Epithelial cell of proximal tubule (primary cell): ENCODE measurements around the gene PRPF8. TPM values are rescaled to one million over a fixed set of nuclear protein-coding genes. Genes with fewer than 3 reads are reported as not detected.
A peak's percentile ranks its signal among the peaks of the same experiment; 100 is the strongest.

Experiments used
- DNase-seq: peaks from one replicate; pipeline ENCODE4 v3.0.0-alpha.2; 2011; ENCODE audit warnings: low read depth
- H3K4me3 ChIP-seq: 2 replicates; pipeline ENCODE4 v1.5.1; 2011; ENCODE audit warnings: low read depth, mild to moderate bottlenecking, low read length
- total RNA-seq: library from RNA; depleted of rRNA; stranded (reverse); fragments of >200 nt; gene quantifications from 2 replicates; pipeline ENCODE4 v1.2.3, GENCODE V29; 2015
- TF ChIP-seq, protein P1 (sequence below): conservative IDR thresholded peaks from 2 replicates; pipeline ENCODE4 v1.5.1; 2012; ENCODE audit warnings: low read depth, mild to moderate bottlenecking, low read length

PRPF8 gene
- total RNA-seq, 1 donor from 2014 or later, result 119 TPM

- TF ChIP-seq, protein P1, sequence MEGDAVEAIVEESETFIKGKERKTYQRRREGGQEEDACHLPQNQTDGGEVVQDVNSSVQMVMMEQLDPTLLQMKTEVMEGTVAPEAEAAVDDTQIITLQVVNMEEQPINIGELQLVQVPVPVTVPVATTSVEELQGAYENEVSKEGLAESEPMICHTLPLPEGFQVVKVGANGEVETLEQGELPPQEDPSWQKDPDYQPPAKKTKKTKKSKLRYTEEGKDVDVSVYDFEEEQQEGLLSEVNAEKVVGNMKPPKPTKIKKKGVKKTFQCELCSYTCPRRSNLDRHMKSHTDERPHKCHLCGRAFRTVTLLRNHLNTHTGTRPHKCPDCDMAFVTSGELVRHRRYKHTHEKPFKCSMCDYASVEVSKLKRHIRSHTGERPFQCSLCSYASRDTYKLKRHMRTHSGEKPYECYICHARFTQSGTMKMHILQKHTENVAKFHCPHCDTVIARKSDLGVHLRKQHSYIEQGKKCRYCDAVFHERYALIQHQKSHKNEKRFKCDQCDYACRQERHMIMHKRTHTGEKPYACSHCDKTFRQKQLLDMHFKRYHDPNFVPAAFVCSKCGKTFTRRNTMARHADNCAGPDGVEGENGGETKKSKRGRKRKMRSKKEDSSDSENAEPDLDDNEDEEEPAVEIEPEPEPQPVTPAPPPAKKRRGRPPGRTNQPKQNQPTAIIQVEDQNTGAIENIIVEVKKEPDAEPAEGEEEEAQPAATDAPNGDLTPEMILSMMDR, result no peak
- no peak for DNase-seq
- peak overlapping the region; percentile 61 for H3K4me3 ChIP-seq
Measured at GRCh38 chr17:1627182-1627981, 57.3 kb downstream of the PRPF8 start.

- DNase-seq, result no peak
- TF ChIP-seq, protein P1, result no peak
- H3K4me3 ChIP-seq, result no peak overlapping the region
Measured at GRCh38 chr17:1626333-1626732, 58.3 kb downstream of the PRPF8 start.

- TF ChIP-seq, protein P1, result no peak
- H3K4me3 ChIP-seq, result no peak overlapping the region
Measured at GRCh38 chr17:1625581-1625980, 59.1 kb downstream of the PRPF8 start.

GRCh38 chr17:1625053-1625452, 59.6 kb downstream of the PRPF8 start:
- no peak overlapping the region for H3K4me3 ChIP-seq
- DNase-seq, result no peak
- TF ChIP-seq, protein P1, result no peak

More at GRCh38 chr17:1625581-1625980, 59.1 kb downstream of the PRPF8 start:
- DNase-seq, result no peak

- DNase-seq, result no peak
- TF ChIP-seq, protein P1, result no peak
- H3K4me3 ChIP-seq, result no peak overlapping the region
Measured at GRCh38 chr17:1624650-1625049, 60.0 kb downstream of the PRPF8 start.

DNA sequence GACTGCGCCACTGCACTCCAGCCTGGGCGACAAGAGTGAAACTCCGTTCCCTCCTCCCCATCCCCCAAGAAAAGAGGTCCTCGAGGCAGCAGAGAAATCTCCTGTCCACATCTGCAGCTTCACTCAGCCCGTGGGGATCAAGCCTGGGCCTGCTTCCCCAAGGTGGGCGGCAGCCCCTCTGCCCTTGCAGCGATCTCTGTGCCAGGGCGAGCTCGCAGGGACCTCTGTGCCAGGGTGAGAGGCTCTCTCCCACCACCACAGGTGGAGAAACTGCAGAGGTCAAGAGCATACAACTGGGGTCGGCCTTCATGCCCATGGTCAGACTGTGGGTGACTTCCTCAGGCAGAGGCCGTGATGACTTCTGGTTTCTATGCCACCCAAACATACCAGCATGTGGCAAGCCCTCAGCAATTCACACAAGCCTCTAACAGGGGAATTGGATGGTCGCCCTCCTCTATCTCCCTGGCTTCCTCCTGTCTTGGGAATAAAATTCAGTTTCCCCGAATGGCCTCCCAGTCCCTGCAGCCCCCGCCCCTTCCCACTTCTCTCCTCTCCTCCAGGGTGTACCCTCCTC, 61.5 kb downstream of the PRPF8 start:
- no peak overlapping the region for H3K4me3 ChIP-seq
- DNase-seq, result no peak
- TF ChIP-seq, protein P1, result no peak
